A204.1 (cell line): ENCODE results near the gene ATOSA.

Experiments used
- FAIRE-seq: peaks from 2 replicates; lab custom pipeline; 2012; peaks lifted over from hg19 to GRCh38; lab: Jason Lieb, UNC

ATOSA gene, protein sequence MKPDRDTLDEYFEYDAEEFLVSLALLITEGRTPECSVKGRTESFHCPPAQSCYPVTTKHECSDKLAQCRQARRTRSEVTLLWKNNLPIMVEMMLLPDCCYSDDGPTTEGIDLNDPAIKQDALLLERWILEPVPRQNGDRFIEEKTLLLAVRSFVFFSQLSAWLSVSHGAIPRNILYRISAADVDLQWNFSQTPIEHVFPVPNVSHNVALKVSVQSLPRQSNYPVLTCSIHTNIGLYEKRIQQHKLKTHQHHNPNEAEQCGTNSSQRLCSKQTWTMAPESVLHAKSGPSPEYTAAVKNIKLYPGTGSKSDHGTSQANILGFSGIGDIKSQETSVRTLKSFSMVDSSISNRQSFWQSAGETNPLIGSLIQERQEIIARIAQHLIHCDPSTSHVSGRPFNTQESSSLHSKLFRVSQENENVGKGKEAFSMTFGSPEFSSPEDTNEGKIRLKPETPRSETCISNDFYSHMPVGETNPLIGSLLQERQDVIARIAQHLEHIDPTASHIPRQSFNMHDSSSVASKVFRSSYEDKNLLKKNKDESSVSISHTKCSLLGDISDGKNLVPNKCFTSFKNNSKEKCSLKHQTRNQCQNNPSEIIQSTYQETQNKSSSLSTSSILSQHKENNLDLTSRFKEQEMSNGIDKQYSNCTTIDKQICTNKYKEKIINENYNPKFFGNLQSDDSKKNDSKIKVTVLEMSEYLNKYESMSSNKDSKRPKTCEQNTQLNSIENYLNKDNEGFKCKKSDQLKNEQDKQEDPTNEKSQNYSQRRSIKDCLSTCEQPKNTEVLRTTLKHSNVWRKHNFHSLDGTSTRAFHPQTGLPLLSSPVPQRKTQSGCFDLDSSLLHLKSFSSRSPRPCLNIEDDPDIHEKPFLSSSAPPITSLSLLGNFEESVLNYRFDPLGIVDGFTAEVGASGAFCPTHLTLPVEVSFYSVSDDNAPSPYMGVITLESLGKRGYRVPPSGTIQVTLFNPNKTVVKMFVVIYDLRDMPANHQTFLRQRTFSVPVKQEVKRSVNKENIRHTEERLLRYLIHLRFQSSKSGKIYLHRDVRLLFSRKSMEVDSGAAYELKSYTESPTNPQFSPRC

DNA sequence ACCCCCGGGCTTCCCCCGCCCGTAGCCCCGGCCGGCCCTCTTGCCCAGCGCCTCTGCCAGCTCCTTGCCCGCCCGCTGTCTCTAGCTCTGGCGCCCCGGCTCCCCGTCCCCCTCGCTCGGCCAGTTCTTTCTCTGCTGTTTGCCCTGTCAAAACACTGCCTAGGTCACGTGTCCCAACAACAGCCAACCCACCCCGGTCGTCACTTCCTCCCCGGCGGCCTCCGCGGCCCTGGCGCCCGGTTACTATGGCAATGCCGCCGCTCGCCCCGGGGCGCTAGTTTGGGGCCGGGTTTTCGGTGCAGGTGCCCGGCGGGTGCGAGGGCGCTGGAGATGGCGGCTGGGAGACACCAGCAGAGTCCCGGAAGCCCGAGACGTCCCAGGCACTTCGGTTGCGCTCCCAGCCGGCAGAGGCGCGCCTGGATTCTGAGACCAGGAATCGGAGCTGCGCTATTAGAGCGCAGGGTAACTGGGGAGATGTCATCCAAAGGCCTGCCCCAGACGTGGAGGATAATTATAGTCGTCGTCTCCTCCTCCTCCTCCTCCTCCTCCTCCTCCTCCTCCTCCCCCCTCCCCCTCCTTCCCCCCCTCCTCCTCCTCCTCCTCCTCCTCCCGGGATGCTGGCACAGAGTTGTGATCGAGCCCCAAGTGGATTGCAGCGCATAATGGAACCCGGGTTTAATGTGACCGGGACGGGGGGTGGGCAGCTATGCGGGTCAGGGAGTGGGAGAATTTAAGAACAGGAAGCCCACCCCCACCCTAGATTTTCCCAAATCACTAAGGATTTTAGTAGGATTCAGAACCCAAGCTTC lies at the start of gene ATOSA:
TSS of gene ATOSA (minus strand) at position 157 of the 809 bp plus-strand sequence. CDS start 1,367 bp downstream, outside the sequence.
- FAIRE-seq = no peak

DNA sequence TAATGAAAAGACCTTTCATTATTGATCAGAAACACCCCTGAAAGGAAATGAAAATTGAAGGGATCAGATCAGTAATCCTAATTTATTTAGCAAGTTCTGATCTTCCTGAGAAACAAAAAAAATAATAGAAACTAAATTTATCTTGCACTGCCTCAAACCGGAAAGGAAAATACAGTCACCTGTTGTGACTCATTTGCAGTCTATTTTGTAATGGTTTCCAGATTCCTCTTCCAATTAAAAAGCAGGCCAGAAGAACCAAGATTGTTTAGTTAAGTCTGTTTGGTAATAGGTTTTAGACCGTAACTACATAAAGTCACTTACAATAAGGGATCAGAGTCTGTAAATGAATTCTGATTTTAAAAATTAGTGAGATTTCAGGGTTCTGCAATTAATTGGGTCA lies 49.7 kb upstream of the ATOSA start:
- no peak for FAIRE-seq

DNA sequence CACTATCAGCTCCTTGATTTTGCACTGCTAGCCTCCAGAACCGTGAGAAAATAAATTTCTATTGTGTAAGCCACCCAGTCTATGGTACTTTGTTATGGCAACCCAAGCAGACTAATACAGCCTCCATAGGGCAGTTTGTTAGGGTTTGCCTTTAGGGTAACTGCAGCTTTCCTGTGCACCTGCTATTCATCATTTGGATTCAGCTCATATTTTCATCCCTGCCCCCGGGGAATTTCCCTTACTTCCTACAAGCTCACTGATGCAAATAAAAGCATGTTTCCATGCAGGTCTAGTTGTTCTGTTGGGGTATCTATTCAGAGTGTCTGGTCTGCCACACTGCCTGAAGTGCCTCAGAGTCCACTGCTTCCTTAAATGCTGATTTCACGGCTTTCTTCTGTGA lies 48.6 kb upstream of the ATOSA start:
- FAIRE-seq = no peak

DNA sequence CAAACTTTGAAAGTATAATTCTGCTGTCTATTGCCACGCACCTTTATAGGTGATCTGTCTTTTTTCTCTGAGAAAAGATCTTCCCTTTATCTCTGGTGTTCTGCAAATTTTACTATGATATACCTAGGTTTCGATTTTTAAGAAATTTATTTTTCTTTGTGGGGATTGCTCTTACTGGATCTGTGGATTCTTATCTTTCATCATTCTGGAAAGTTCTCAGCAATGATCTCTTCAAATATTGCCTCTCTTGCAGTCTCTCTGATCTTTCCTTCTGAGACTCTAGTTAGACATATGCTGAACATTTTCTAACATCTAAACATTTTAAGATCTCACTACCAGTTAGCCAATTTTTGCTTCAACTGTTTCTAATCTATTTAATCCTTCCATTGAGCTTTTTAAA lies 47.0 kb upstream of the ATOSA start:
- FAIRE-seq = no peak

DNA sequence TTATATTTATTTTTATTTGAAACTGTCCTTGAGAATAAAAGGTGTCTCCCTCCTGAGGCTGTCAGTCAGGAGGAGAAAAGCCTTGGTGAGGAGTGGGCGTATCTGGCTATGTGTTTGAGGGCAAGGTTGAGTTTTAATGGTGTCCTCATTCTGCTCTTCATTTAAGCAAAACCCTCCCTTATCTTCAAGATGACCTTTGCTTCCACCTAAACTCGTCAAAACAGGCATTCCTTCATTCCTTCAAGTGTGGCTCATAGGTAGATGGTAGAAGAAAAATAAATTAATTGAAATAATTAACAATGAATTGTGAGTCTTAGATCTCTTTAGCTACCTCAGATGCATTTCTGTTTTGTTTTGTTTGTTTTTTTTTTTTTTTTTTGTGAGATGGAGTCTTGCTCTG lies 39.4 kb upstream of the ATOSA start:
- no peak for FAIRE-seq

DNA sequence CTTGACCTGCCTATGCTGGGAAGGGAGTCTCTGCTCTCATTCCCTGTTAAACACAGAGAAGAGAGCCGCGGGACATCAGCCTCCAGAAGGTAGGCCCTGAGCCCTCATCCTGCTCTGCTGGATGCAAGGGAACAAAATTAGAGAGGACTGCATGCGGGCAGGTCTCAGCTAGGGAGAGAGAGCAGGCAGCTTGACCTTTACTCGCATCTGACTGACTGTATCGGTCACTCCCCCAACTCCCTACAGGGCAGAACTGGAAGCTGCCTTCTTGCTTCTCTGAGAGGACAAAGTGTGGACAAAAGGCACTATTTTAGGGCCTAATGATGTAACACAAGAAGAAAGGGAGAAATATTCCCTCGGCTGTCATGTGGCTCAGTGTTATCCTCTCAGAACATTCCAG lies 38.7 kb upstream of the ATOSA start:
- FAIRE-seq = no peak

DNA sequence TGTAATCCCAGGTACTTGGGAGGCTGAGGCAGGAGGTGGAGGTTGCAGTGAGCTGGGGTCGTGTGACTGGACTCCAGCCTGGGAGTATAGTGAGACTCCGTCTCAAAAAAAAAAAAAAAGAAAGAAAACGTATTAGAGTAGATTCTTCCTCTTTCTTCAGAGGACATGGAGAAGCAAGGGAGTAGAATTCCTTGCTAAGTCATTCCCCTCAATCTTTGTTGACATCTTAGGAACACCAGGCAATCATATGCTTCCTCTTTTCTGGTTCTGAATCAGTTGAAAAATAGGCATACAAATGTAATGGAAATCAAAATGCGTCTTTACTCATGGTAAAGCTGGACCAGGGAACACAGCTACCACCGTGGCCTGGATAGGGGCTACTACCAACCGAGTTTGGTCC lies 38.3 kb upstream of the ATOSA start:
- FAIRE-seq = no peak

DNA sequence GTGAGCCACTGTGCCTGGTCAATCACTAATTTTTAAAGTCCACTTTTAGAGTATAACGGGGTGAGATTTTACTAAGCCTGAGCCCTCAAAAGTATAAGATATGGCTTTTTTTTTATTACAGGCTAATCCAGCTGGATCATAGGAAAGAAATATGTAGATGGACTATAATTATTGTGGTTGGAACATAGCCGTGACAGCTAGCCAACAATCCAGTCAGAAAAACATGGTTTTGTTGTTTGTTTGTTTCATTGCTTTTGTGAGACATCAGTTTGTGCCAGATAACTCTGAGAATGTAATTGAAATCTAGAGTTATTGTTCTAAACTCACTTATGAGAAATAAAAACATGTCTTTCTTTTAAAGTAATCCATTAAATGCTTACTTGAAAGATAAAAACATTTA lies 37.3 kb upstream of the ATOSA start:
- FAIRE-seq = no peak

DNA sequence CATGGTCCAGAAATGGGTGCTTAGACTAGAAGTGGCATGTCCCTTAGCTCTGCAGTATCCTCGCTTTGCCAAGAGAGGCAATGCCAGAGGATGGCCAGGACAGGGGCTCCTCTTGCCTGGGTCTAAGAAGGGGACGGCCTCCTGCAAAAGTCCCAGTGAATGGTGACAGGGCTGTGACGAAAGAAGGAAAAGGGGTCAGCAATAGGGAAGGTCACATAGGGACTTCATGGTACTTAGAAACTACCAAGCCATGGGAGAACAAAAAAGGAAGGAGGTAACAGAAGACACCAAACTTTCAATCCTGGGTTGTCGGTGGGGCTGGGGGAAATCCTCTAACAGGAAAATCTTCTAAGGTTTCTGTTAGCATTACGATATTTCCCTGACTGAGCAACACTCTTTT lies 36.2 kb upstream of the ATOSA start:
- no peak for FAIRE-seq

DNA sequence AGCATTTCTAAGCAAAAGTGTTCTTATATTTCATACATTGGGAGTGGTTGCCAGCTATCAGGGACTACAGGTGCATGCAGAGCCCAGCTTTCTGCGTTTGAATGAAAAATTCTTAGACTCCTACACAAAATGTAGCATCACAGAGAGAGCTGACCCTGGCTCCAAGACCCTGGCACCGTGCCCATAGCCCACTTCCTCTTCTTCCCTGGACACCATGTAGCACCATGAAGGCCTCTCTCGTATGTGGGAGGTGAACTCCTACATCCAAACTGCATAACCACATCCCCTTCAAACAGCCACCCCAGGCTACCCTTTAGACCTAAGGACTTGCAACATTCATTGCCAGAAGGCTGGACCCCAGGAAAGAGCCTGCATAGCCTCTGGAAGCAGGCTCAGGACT lies 35.8 kb upstream of the ATOSA start:
- FAIRE-seq = no peak

DNA sequence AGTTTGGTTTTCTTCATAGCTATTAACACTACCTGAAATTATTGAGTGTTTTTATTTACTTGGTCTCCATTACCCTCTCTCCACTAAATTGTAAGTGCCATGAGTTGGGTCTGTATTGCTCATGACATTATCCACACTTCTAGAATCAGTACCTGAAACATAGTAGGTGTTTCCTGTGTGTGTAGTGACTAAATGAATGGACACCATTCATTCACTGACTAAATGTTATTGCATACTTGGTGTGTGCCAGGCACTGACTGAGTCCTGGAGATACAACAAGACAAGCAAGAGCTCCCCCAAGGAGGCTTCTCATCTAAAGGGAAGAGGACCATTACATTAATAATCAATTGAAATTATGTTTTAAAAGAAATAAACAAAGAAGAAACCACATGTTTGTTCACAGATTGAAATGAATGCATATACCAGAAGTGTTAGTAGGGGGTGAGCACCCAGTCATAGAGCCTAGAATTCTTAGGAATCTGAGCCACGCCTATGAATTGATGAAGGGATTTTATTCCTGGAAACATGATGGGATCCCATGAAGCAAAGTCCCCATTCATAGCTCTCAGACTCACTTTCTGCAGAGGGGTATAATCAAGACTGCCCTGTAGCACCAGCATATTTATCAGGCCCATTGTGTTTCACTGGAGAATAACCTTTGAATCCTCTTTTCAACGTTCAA lies 31.7 kb upstream of the ATOSA start:
- no peak for FAIRE-seq

DNA sequence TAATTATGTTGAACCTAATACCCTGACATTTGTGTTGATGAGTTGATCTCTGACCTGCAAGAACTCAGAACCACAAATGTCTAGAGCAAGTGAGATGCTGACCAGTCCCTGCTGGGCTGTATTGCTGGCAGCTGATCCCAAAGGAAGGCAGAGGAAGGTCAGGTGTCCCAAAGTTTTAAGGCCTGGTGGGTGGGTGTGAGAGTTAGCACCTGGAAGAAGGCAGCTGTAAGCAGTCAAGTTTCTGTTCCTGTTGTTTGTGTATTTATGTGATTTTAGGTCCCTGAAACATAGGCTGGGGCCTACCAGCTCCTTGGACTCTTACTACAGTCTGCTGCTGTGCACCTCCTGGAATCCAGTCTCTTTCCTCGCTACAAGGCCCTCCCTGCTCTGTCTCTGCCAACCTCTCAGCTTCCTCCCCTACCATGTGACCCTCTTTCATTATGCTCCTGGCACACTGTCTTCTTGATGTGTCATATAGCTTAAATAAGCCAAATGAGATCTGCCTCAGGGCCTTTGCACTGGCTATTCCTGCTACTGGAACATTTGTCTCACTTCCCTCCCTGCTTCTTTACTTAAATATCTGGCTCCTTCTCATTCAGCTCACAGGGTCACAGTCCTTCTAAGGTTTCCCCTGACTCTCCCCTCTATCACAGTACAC lies 31.0 kb upstream of the ATOSA start:
- FAIRE-seq = no peak

DNA sequence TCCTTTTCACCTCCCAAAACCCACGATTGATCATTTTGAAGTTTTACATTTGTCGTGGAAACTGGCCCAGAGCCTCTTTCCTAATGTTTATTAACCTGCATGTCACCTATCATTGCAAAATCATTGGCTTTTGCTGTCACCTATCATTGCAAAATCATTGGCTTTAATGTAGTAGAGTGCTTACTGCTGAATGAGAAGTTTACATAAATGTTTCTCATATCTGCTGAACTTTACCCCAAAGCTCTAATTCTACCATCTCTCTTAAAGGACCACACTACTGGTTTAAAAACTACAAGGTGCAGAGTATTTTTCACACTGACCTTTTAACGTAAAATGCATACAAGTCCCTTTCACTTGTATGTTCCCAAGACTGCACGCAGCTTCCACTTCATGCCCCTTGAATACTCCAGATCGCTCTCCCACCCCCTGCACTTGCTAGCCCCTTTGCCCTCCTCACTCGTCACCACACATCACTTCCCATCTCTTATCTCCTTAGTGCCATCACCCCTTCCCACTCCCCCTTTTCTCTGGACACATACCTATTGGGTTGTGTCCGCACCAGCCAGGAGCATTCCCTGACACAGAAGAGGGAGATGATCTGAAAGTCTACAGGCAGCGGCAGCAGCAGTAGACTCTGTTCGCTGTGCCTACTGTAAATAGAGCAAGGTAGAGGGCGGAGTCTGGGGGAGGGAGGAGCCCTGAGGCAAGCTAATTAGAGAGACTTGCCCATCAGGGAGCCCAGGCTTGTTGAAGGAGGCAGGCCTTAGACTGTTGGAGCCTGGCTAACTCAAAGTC lies 30.2 kb upstream of the ATOSA start:
- FAIRE-seq = no peak

DNA sequence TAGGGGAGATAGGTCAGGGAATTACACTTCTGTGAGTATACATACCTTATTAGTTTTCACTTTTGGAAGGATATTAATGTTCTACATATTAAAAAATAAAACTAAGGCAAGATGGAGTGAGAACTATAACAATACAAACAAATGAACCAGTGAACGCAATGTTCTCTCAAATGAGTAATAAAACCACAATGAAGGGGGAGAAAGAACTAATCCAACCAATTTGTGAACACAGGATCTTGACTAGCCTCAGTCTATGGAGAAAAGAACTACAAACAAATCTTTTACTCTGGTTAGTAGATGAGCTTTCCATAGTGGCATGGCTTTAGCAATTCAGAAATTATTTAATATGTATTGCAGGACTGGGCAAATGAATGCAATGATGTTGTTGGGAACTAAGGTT lies 26.9 kb upstream of the ATOSA start:
- FAIRE-seq = no peak

DNA sequence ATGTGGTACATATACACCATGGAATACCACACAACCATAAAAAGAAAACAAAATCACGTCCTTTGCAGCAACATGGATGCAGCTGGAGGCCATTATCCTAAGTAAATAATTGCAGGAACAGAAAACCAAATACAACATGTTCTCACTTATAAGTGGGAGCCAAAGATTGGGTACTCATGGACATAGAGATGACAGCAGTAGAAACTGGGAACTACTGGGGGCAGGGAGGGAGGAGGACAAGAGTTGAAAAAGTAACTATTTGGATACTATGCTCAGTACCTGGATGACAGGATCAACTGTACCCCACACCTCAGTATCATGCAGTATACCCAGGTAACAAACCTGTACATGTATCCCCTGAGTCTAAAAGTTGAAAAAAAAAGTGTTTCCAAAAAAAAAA lies 23.2 kb upstream of the ATOSA start:
- FAIRE-seq = no peak

DNA sequence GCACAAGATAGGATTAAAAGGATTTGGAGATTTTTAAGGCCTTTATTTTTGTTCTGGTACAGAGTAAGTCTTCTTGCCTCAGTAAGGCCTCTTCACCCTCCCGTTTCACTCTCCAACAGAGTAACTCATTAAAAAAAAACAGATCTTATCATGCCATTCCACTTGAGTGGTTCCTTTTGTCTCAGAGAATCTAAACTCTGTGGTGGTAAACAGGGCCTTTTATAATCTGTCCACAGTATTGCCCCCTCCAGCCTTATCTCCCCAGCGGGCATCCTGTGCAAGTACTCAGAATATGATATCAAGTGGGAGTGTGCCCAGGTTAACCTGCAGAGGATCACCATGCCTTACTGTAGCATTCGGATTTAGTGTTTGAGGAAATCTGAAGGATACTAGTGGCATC lies 20.3 kb upstream of the ATOSA start:
- FAIRE-seq = no peak

DNA sequence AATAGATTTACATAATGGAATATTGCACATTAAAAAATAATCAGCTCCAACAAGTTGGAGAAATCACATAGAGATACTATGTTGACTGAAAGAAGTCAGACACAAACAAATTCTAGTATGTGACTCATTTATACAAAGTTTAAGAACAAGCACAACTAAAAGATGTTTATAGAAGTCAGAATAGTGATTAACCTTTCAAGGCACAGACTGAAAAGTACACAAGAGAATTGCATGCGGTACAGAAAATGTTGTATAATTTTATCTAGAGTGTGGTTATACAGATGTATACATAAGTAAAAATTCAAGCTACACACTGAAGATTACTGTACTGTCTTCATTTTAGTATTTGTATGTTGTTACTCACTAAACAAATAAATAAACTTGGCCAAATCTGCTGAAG lies 19.3 kb upstream of the ATOSA start:
- no peak for FAIRE-seq

DNA sequence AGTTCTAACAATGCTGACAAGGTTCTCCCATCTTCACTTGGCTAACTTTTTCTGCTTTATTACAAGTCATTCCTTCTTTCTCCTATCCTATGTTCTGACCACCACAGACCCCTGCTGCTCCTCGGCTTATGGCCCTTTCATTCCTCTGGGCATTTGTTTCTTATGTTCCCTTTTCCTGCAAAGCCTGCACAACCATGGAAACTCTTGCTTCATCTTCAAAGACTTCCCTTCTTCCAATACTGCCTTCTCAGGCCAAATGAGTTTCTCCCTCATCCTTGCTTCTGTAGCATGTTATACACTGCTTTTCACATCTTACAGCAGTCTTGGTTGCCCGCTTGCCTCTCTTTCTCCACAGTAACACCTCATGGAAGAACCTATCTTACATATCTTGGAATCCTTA lies 17.9 kb upstream of the ATOSA start:
- FAIRE-seq = no peak

DNA sequence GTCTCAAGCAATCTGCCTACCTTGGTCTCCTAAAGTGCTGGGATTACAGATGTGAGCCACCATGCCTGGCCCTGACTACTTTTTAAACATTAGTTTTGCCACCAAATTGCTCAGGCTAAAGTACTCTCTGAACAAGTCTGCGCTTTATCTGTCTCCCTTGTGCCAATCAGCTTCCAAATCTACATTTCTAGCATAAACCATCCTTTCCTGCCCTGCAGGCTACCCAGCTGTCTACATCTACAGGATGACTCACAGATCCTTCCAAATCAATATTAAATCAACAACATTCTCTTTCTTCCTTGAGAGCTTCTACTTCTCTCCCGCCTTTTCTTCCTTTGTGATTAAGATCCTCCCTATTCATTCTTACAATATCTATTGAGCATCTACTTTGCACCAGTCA lies 16.0 kb upstream of the ATOSA start:
- no peak for FAIRE-seq

DNA sequence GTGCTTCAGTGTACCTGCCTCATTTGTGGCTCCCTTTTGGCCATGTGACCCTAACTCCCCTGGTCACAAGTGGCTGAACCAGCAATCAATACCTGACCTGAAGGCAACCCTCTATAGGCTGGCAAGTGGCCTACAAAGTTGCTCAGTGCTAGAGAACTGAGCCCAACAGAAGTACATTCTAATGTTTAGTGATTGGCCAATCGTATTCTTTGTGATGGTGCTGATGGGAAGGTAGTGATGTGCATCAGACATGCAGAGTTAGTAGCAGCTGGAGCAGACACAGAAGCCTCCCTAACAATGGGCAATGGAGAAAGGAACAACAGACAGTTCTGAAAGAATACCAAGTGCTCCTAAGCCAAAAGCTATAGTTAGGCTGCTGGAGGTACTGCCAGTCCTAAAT lies 10.4 kb upstream of the ATOSA start:
- FAIRE-seq = no peak
